ENCODE measurements around the gene LIFR. TPM values are rescaled to one million over a fixed set of nuclear protein-coding genes. Genes with fewer than 3 reads are reported as not detected.

Gene LIFR
- polyA plus RNA-seq, 1 donor from 2014 or later, result 5.8 TPM

DNA sequence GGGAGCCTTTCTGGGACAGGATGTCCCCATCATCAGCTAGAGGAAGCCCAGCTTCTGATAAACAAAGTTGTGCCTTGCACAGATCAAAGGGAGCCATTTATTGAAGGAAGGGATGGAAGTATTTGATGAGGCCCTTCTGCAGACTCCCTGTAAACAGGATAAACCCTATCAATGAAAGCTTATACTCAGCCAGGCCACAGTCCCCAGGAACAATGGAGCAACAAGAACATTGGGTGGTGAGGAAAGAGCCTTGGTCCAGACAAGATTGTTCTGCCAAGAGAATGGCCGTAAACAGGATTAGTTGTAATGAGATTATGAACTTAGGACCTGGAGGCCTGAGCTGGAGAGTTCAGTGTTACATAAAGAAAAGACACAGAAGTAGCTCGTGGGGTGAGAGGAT lies 40.5 kb upstream of the LIFR start:
- H4K20me1 ChIP-seq (ENCODE audit: insufficient read depth), result no peaks in the 10 kb centered on the region
- no peak overlapping the region for H3K4me3 ChIP-seq (ENCODE audit: low read length)
- no peak overlapping the region for H2AFZ ChIP-seq (ENCODE audit: low read depth, low read length)
- no peaks in the 10 kb centered on the region for H3K9me2 ChIP-seq (ENCODE audit: insufficient read depth, low read length)
- H3K4me2 ChIP-seq (ENCODE audit: low read length), result no peak overlapping the region
- no peaks in the 10 kb centered on the region for H3K27me3 ChIP-seq (ENCODE audit: insufficient read depth, low read depth, low read length)
- no peaks in the 10 kb centered on the region for H3K36me3 ChIP-seq (ENCODE audit: insufficient read depth, low read length)
- TF ChIP-seq POLR2AphosphoS5 (IDR thresholded peaks at IDR 0.05) (no peak), TAF1 (IDR thresholded peaks at IDR 0.05; ENCODE audit: low read depth) (no peak), RAD21 (conservative IDR thresholded peaks at IDR 0.05) (no peak), SMC3 (conservative IDR thresholded peaks at IDR 0.05; ENCODE audit: poor library complexity) (no peak), EP300 (conservative IDR thresholded peaks at IDR 0.05; ENCODE audit: poor library complexity, severe bottlenecking) (no peak), MXI1 (conservative IDR thresholded peaks at IDR 0.05; ENCODE audit: poor library complexity, severe bottlenecking) (no peak), CTCF (IDR thresholded peaks at IDR 0.05; ENCODE audit: poor library complexity, severe bottlenecking) (no peak), EZH2 (IDR thresholded peaks at IDR 0.05; ENCODE audit: borderline replicate concordance, insufficient read depth, low read length, poor library complexity, severe bottlenecking) (no peak)
- TF ChIP-seq, protein P1, sequence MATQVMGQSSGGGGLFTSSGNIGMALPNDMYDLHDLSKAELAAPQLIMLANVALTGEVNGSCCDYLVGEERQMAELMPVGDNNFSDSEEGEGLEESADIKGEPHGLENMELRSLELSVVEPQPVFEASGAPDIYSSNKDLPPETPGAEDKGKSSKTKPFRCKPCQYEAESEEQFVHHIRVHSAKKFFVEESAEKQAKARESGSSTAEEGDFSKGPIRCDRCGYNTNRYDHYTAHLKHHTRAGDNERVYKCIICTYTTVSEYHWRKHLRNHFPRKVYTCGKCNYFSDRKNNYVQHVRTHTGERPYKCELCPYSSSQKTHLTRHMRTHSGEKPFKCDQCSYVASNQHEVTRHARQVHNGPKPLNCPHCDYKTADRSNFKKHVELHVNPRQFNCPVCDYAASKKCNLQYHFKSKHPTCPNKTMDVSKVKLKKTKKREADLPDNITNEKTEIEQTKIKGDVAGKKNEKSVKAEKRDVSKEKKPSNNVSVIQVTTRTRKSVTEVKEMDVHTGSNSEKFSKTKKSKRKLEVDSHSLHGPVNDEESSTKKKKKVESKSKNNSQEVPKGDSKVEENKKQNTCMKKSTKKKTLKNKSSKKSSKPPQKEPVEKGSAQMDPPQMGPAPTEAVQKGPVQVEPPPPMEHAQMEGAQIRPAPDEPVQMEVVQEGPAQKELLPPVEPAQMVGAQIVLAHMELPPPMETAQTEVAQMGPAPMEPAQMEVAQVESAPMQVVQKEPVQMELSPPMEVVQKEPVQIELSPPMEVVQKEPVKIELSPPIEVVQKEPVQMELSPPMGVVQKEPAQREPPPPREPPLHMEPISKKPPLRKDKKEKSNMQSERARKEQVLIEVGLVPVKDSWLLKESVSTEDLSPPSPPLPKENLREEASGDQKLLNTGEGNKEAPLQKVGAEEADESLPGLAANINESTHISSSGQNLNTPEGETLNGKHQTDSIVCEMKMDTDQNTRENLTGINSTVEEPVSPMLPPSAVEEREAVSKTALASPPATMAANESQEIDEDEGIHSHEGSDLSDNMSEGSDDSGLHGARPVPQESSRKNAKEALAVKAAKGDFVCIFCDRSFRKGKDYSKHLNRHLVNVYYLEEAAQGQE (IDR thresholded peaks at IDR 0.05; ENCODE audit: borderline replicate concordance), result no peak
- H3K9me3 ChIP-seq (ENCODE audit: low read length), result no peaks in the 10 kb centered on the region
- H3K27ac ChIP-seq (ENCODE audit: low read length), result no peak overlapping the region
- H3K9ac ChIP-seq (ENCODE audit: low read length), result no peak overlapping the region
- no peaks in the 10 kb centered on the region for H3K79me2 ChIP-seq (replicated peaks; ENCODE audit: insufficient read depth, low read length)
- no peaks in the 10 kb centered on the region for H3F3A ChIP-seq (ENCODE audit: insufficient read depth, low read length, poor library complexity, severe bottlenecking)

DNA sequence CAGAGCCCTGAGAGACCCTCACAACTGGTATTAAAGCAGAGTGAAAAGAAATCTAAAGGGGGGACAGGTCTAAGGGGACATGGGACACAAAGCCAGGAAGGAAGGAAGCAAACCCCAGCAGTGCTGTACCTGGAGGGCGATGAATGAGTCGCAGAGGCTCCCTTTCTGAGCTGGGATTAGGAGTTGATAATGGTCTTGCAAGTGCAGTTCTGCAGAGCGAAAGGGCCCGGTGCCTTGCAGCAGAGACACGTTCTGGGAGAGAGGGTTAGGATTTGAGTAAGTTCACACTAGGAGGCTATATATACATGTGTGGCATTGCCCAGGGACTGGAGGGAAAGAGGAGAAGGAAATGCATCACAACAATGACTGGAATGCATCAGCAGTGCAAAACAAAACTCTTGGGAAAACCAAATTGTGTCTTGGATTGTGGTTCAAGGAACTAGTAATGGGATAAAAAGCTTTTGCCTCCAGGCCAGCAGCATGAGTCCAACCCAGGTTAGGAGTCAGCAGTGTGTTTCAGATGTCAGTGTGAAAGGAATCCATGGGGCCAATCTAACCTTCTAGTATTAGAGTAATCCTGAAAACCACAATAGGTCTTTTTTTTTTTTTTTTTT lies 38.8 kb upstream of the LIFR start:
- Histone ChIP-seq H3K27ac (ENCODE audit: low read length) (no peak overlapping the region), H3K79me2 (replicated peaks; ENCODE audit: insufficient read depth, low read length) (no peaks in the 10 kb centered on the region), H4K20me1 (ENCODE audit: insufficient read depth) (no peaks in the 10 kb centered on the region), H3K4me2 (ENCODE audit: low read length) (no peak overlapping the region), H3K9me2 (ENCODE audit: insufficient read depth, low read length) (no peaks in the 10 kb centered on the region), H3K27me3 (ENCODE audit: insufficient read depth, low read depth, low read length) (no peaks in the 10 kb centered on the region), H3K9ac (ENCODE audit: low read length) (no peak overlapping the region), H2AFZ (ENCODE audit: low read depth, low read length) (no peak overlapping the region), H3K36me3 (ENCODE audit: insufficient read depth, low read length) (no peaks in the 10 kb centered on the region), H3F3A (ENCODE audit: insufficient read depth, low read length, poor library complexity, severe bottlenecking) (no peaks in the 10 kb centered on the region), H3K4me3 (ENCODE audit: low read length) (no peak overlapping the region), H3K9me3 (ENCODE audit: low read length) (no peaks in the 10 kb centered on the region)
- no peak for TF ChIP-seq POLR2AphosphoS5 (IDR thresholded peaks at IDR 0.05)
- no peak for TF ChIP-seq EZH2 (IDR thresholded peaks at IDR 0.05; ENCODE audit: borderline replicate concordance, insufficient read depth, low read length, poor library complexity, severe bottlenecking)
- TF ChIP-seq EP300 (conservative IDR thresholded peaks at IDR 0.05; ENCODE audit: poor library complexity, severe bottlenecking), result no peak
- no peak for TF ChIP-seq TAF1 (IDR thresholded peaks at IDR 0.05; ENCODE audit: low read depth)
- TF ChIP-seq MXI1 (conservative IDR thresholded peaks at IDR 0.05; ENCODE audit: poor library complexity, severe bottlenecking), result no peak
- TF ChIP-seq CTCF (IDR thresholded peaks at IDR 0.05; ENCODE audit: poor library complexity, severe bottlenecking), result no peak
- TF ChIP-seq, protein P1 (IDR thresholded peaks at IDR 0.05; ENCODE audit: borderline replicate concordance), result no peak
- TF ChIP-seq RAD21 (conservative IDR thresholded peaks at IDR 0.05), result no peak
- no peak for TF ChIP-seq SMC3 (conservative IDR thresholded peaks at IDR 0.05; ENCODE audit: poor library complexity)

All from neural cell (in vitro differentiated cells).